Measurements from ENCODE around the gene BMF. TPM values are rescaled to one million over a fixed set of nuclear protein-coding genes. Genes with fewer than 3 reads are reported as not detected.
A peak's percentile ranks its signal among the peaks of the same experiment; 100 is the strongest.

BMF gene
- total RNA-seq, 1 donor from 2014 or later: 376 TPM

DNA sequence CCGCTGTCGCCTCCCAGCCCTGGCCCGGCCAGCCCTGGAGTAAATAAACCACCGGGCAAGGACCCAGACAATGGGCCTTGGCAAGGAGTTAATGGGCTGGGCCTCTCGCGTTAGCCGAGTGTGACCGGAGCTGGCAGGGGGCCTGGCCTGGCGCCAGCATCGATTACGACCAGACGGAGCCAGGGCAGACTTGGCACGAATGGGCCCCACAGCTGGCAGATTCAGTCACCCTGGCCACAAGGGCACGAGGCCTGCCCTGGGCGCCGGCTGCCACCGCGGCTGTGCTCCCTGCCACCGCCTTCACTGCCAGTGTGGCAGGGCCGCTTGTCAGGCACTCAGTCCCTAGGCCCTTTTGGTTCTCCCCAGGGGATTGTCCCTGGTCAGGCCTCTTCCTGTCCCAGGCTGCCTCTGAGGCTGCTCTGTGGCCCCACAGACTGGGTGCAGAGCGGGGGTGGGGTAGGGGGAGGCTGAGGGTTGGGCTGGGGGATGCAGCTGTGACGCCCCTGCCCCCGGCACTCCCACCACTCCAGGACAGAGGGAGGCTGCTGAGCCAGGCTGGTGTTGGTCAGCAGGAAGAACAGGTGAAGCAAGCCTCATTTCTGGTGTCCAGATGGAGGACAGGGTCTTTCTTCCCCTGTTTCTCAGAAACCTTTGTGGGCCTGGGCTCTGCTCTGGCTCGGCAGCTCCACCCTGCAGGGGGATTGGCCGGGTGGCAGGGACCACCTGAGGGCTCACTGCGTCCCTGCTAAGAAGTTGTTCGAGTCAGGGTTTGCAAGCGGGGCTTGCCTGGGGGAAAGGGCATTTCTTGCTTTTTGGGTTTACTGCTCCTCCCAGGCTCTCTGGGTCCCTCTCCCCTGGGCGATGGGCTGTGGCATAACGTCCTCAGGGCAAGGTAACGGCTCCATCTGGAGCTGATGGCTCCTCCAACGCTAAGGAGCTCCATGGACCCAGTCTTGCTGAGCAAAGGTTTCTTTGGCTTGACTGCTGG lies 39.2 kb downstream of the BMF start:
- Mint-ChIP-seq H3K27ac (peak overlapping the region; percentile 83), H3K4me1 (peaks cover 48% of the 10 kb centered on the region), H3K4me3 (peak overlapping the region; percentile 60), H3K36me3 (ENCODE audit: low read depth) (no peaks in the 10 kb centered on the region), H3K27me3 (no peaks in the 10 kb centered on the region), H3K9me3 (no peaks in the 10 kb centered on the region)
- TF ChIP-seq CTCF (IDR thresholded peaks at IDR 0.05): no peak
- ATAC-seq (ENCODE audit: low read depth): peak; percentile 76
- POLR2A ChIA-PET: interaction anchor here (0.6 to 14.3 kb wide), 11 partner anchors 8 to 698 kb away, joined by 3 to 472 read pairs (median 5); partner anchors contain the start of gene BMF
- CTCF ChIA-PET: interaction anchor here (0.9 to 2.2 kb wide), 3 partner anchors 24 to 35 kb away, joined by 5 to 7 read pairs (median 5); no protein-coding TSS in a partner anchor
- intact Hi-C loops (cut with micrococcal nuclease): loop anchor here (1.0 kb wide), 5 partner anchors 10 to 36 kb away; no protein-coding TSS in a partner anchor
- DNase-seq: peak; percentile 59

DNA sequence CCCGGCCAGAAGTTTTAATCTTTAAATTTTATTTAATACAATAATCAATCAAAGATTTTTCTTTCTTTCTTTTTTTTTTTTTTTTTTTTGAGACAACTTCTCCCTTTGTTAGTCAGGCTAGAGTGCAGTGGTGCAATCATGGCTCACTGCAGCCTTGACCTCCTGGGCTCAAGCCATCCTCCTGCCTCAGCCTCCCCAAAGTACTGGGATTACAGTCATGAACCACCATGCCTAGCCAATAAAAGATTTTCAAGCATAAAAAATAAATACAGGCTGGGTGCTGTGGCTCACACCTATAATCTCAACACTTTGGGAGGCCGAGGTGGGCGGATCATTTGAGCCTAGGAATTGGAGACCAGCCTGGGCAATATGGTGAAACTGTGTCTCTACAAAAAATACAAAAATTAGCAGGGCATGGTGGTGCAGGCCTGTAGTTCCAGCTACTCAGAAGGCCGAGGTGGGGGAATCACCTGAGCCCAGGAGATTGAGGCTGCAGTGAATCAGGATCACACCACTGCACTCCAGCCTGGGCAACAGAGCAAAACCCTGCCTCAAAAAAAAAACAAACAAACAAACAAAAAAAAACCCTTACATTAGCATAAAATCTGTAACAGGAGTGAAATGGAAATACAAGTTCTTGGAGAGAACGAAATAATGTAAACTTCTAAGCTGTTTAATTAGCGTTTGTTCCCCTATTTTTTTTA lies 40.6 kb downstream of the BMF start:
- DNase-seq (no peak), ATAC-seq (ENCODE audit: low read depth) (no peak)
- H3K27me3 Mint-ChIP-seq: no peaks in the 10 kb centered on the region
- H3K4me1 Mint-ChIP-seq: peaks cover 54% of the 10 kb centered on the region
- no peaks in the 10 kb centered on the region for H3K36me3 Mint-ChIP-seq (ENCODE audit: low read depth)
- no peak overlapping the region for H3K27ac Mint-ChIP-seq
- no peak for TF ChIP-seq CTCF (IDR thresholded peaks at IDR 0.05)
- CTCF ChIA-PET: interaction anchor here (2.2 kb wide), 1 partner anchor 22 kb away, joined by 7 read pairs; no protein-coding TSS in a partner anchor
- POLR2A ChIA-PET: interaction anchor here (0.7 to 14.3 kb wide), 5 partner anchors 11 to 167 kb away, joined by 3 to 472 read pairs (median 31); partner anchors contain the start of gene BMF
- no peak overlapping the region for H3K4me3 Mint-ChIP-seq
- no peaks in the 10 kb centered on the region for H3K9me3 Mint-ChIP-seq
- intact Hi-C loops (cut with micrococcal nuclease): no loop called here

DNA sequence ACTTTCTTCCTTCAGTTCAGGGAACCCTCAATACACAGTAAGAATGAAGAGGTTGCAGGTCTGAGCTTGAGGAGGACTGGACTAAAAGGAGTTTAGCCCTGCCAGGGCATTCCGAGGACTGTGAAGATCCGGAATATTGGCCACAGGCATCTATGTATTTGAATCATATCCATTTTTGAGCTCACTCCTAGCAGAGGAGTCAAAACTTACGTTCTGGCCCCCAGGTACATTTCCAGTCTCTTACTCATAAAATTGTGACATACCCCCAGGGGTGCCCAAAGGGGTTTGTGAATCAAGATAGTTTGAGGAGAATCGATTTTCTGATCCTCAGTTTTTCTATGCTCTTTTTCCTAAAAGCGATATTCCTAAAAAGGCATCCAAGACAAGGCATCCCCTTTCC lies 42.1 kb downstream of the BMF start:
- intact Hi-C loops (cut with micrococcal nuclease): no loop called here
- Mint-ChIP-seq H3K27me3 (no peaks in the 10 kb centered on the region), H3K4me3 (no peak overlapping the region), H3K4me1 (peaks cover 48% of the 10 kb centered on the region), H3K36me3 (ENCODE audit: low read depth) (no peaks in the 10 kb centered on the region), H3K27ac (peak overlapping the region; percentile 30), H3K9me3 (no peaks in the 10 kb centered on the region)
- ChIA-PET CTCF (interaction anchor here (1.2 to 2.0 kb wide), 2 partner anchors 21 to 38 kb away, joined by 3 to 6 read pairs; no protein-coding TSS in a partner anchor), POLR2A (interaction anchor here (1.0 to 14.3 kb wide), 4 partner anchors 11 to 49 kb away, joined by 3 to 472 read pairs (median 18); partner anchors contain the start of gene BMF)
- ATAC-seq (ENCODE audit: low read depth) (no peak), DNase-seq (no peak)
- no peak for TF ChIP-seq CTCF (IDR thresholded peaks at IDR 0.05)

DNA sequence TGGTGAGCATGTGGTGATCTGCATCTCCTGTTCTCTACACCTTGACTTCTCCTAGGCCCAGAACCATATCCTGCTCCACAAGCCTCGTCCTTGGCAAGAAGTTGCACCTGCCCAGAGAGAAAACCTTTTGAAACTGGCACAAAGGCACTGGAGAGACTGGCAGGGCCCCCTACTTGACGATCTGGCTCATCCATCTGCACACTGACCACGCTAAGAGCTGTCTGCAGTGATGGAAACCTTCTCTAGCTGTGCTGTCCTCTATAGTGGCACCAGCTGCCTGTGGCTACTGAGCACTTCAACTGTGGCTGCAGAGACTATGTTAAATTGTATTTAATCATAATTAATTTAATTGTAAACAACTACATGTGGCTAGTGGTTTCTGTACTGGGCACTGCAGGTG lies 43.5 kb downstream of the BMF start:
- no peaks in the 10 kb centered on the region for H3K9me3 Mint-ChIP-seq
- TF ChIP-seq CTCF (IDR thresholded peaks at IDR 0.05): no peak

More for the DNA sequence above, 43.5 kb downstream of the BMF start:
- Mint-ChIP-seq H3K27ac (peak overlapping the region; percentile 82), H3K27me3 (no peaks in the 10 kb centered on the region), H3K4me3 (no peak overlapping the region), H3K4me1 (peaks cover 46% of the 10 kb centered on the region), H3K36me3 (ENCODE audit: low read depth) (peaks cover 4% of the 10 kb centered on the region)
- POLR2A ChIA-PET: interaction anchor here (2.2 to 14.3 kb wide), 2 partner anchors 17 to 35 kb away, joined by 23 to 472 read pairs; partner anchors contain the start of gene BMF
- intact Hi-C loops (cut with micrococcal nuclease): no loop called here
- no peak for ATAC-seq (ENCODE audit: low read depth)
- DNase-seq: no peak
- CTCF ChIA-PET: no interaction called here
